Measurements from ENCODE around the gene SLC29A2. TPM values are rescaled to one million over a fixed set of nuclear protein-coding genes. Genes with fewer than 3 reads are reported as not detected.

Gene SLC29A2
- total and polyA plus RNA-seq, 7 donors, result 14.9 to 94.1 (median 56.8) TPM

GRCh38 chr11:66413167-66413566 is 41.6 kb upstream of the SLC29A2 start:
- Histone ChIP-seq H3K9me3 (no peaks in the 10 kb centered on the region), H3K27ac (no peak overlapping the region), H3K4me3 (no peak overlapping the region), H3K36me3 (ENCODE audit: insufficient read depth in 1 of 2, low read depth in 1 of 2) (no peaks in the 10 kb centered on the region), H3K4me1 (peaks cover 15% of the 10 kb centered on the region), H3K27me3 (ENCODE audit: insufficient read depth in 3 of 3, low read length in 2 of 3) (peaks cover 0 to 12% (median 3%) of the 10 kb centered on the region in 3 donors)
- WGBS, 3 donors, result 77 to 81% (median 78%) methylated on average over 6 of the region's 6 CpGs
- no peak for TF ChIP-seq CTCF (IDR thresholded peaks at IDR 0.05)
- intact Hi-C loops (cut with DNase I), result loop anchor here in 1 of 2 donors (10.0 kb wide), 1 partner anchor 272 kb away; no protein-coding TSS in a partner anchor
- DNase-seq, result no peak
- ATAC-seq, result no peak

- DNase-seq (no peak), ATAC-seq (no peak)
- H3K27ac ChIP-seq, result no peak overlapping the region
- WGBS, 3 donors, result 62 to 68% (median 67%) methylated on average over 7 of the region's 7 CpGs
- no peaks in the 10 kb centered on the region for H3K9me3 ChIP-seq
- intact Hi-C loops (cut with DNase I), result loop anchor here in 1 of 2 donors (10.0 kb wide), 1 partner anchor 273 kb away; no protein-coding TSS in a partner anchor
- no peaks in the 10 kb centered on the region for H3K36me3 ChIP-seq (ENCODE audit: insufficient read depth in 1 of 2, low read depth in 1 of 2)
- no peak for TF ChIP-seq CTCF (IDR thresholded peaks at IDR 0.05)
- H3K4me3 ChIP-seq, result no peak overlapping the region
- H3K4me1 ChIP-seq, result peaks cover 6% of the 10 kb centered on the region
- peaks cover 0 to 12% (median 3%) of the 10 kb centered on the region in 3 donors for H3K27me3 ChIP-seq (ENCODE audit: insufficient read depth in 3 of 3, low read length in 2 of 3)
Observed at GRCh38 chr11:66412110-66412509, 40.5 kb upstream of the SLC29A2 start.

- no peak overlapping the region for H3K27ac ChIP-seq
- H3K36me3 ChIP-seq (ENCODE audit: insufficient read depth in 1 of 2, low read depth in 1 of 2), result no peaks in the 10 kb centered on the region
- H3K4me1 ChIP-seq, result peaks cover 6% of the 10 kb centered on the region
- peaks cover 0 to 12% (median 3%) of the 10 kb centered on the region in 3 donors for H3K27me3 ChIP-seq (ENCODE audit: insufficient read depth in 3 of 3, low read length in 2 of 3)
- intact Hi-C loops (cut with DNase I), result loop anchor here in 1 of 2 donors (10.0 kb wide), 1 partner anchor 273 kb away; no protein-coding TSS in a partner anchor
- no peaks in the 10 kb centered on the region for H3K9me3 ChIP-seq
- DNase-seq, result no peak
- no peak for ATAC-seq
- TF ChIP-seq CTCF (IDR thresholded peaks at IDR 0.05), result no peak
- H3K4me3 ChIP-seq, result no peak overlapping the region
- 56 to 69% (median 63%) methylated on average over 4 of the region's 4 CpGs for WGBS, 3 donors
Observed at GRCh38 chr11:66411323-66411722, 39.8 kb upstream of the SLC29A2 start.

- intact Hi-C loops (cut with DNase I), result loop anchor here in 1 of 2 donors (10.0 kb wide), 1 partner anchor 275 kb away; no protein-coding TSS in a partner anchor
- WGBS, 3 donors, result 77 to 88% (median 86%) methylated on average over 12 of the region's 12 CpGs
- ATAC-seq (no peak), DNase-seq (no peak)
- H3K27me3 ChIP-seq (ENCODE audit: insufficient read depth in 3 of 3, low read length in 2 of 3), result peaks cover 0 to 12% (median 3%) of the 10 kb centered on the region in 3 donors
- no peak for TF ChIP-seq CTCF (IDR thresholded peaks at IDR 0.05)
- H3K9me3 ChIP-seq, result no peaks in the 10 kb centered on the region
- H3K4me1 ChIP-seq, result peaks cover 6% of the 10 kb centered on the region
- no peak overlapping the region for H3K4me3 ChIP-seq
- no peak overlapping the region for H3K27ac ChIP-seq
- H3K36me3 ChIP-seq (ENCODE audit: insufficient read depth in 1 of 2, low read depth in 1 of 2), result no peaks in the 10 kb centered on the region
Observed at GRCh38 chr11:66410191-66410590, 38.6 kb upstream of the SLC29A2 start.

GRCh38 chr11:66409226-66409625 is 37.7 kb upstream of the SLC29A2 start:
- Histone ChIP-seq H3K9me3 (no peaks in the 10 kb centered on the region), H3K36me3 (ENCODE audit: insufficient read depth in 1 of 2, low read depth in 1 of 2) (no peaks in the 10 kb centered on the region), H3K27ac (no peak overlapping the region), H3K4me3 (peak overlapping the region; percentile 59), H3K4me1 (peaks cover 6% of the 10 kb centered on the region), H3K27me3 (ENCODE audit: insufficient read depth in 3 of 3, low read length in 2 of 3) (peaks cover 0 to 12% (median 3%) of the 10 kb centered on the region in 3 donors)
- no peak for TF ChIP-seq CTCF (IDR thresholded peaks at IDR 0.05)
- 17 to 35% (median 20%) methylated on average over 8 to 15 of the region's 15 CpGs for WGBS, 3 donors
- intact Hi-C loops (cut with DNase I), result loop anchor here (2.0 to 5.0 kb wide), 5 partner anchors 33 to 426 kb away; no protein-coding TSS in a partner anchor
- no peak for ATAC-seq
- DNase-seq, result no peak
